T47D (cell line): Measurements from ENCODE around the gene GRK4.
A peak's percentile ranks its signal among the peaks of the same experiment; 100 is the strongest.
"Not testable (repeated sequence)": the region's sequence is repeated elsewhere in the genome, so short reads cannot be mapped to it uniquely, and the experiment has no call there.

Experiments
- DNase-seq, 2 experiments: peaks; one replicate each; pipeline versions ENCODE4 v3.0.0 to v3.0.0-alpha.2; 2011 to 2012; ENCODE audit warnings: low read depth in 1 of 2, low spot score in 1 of 2
- JUND ChIP-seq: IDR thresholded peaks from 2 replicates; pipeline ENCODE4 v1.6.1; 2012; ENCODE audit warnings: low read depth
- in situ Hi-C: cut with HindIII; loops from 2 replicates; pipeline ENCODE4 v1.10.0; 2016; ENCODE audit warnings: low sequenced_read_pairs, low pct_unique_long_range_greater_than_20kb

GRK4 gene

DNA sequence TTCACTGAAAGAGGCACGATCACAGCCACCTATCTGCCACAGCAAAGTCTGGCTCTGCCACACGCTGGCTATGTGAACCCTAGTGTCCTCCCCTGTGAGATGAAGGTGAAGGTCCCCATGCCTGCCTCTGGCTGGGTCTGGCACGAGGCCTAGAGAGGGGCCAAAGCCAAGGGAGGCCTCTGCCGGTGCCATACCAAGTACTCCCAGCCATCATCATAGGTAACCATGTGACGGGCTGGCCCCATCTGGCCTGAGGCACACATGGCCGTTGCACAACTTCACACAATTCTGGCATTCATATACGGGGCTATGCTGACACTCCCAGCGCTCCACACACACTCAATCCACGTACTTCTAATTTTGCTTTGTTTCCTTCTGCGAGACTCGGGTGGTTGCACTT is 15.4 kb upstream of the GRK4 start:
- TF ChIP-seq JUND: no peak
- no peak for DNase-seq
- in situ Hi-C loops: no loop called here

DNA sequence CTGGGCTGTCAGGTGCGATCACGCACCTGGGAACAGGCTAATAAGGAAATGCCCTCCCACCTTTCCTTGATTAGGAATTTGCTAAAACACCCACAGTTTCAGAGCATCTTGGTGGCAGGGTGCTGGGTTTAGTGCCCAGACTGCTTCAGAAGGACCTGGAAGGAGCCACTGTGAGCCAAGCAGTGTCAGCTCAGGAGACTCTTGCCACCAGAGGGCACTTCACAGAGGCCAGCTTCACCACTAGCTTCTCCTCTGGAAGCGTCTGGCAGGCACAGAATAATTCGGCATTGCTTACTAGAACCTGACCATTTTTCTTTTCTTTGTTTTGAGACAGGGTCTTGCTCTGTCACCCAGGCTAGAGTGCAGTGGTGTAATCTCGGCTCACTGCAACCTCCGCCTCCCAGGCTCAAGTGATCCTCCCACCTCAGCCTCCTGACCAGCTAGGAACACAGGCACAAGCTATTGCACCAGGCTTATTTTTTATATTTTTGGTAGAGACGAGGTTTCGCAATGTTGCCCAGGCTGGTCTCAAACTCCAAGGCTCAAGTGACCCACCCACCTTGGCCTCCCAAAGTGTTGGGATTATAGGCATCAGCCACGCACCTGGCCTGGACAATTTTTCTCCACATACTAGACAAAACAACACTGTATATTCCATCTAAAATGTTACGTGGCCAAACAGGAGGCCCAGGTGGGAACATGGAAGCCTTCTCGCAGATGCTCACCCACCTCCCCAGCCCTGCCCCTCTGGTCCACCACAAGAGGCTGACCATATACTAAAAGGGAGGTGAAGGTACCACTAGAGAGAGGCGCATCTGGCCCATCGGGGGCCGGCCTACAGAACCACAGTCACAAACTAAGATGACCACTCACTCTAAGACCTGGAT is 14.2 kb upstream of the GRK4 start:
- DNase-seq: peak; percentile 64 to 75
- in situ Hi-C loops: no loop called here
- TF ChIP-seq JUND: no peak

DNA sequence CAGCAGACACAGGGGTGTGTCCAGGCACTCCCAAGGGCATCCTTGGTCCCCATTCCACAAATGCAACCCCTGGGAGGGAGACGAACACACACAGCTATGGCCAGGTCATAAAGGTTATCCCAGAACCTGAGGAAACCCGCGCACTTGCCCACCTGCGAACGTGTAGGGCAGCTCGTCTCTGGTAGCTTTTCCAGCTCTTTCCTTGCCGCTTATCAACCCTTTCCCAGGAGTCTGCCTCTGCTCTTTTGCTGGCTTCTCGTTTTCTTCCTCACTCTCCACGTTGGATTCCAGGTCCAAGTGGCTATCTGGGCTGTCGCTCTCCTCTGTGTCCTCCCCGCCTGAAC is 13.6 kb upstream of the GRK4 start:
- TF ChIP-seq JUND: no peak
- in situ Hi-C loops: no loop called here
- no peak for DNase-seq

DNA sequence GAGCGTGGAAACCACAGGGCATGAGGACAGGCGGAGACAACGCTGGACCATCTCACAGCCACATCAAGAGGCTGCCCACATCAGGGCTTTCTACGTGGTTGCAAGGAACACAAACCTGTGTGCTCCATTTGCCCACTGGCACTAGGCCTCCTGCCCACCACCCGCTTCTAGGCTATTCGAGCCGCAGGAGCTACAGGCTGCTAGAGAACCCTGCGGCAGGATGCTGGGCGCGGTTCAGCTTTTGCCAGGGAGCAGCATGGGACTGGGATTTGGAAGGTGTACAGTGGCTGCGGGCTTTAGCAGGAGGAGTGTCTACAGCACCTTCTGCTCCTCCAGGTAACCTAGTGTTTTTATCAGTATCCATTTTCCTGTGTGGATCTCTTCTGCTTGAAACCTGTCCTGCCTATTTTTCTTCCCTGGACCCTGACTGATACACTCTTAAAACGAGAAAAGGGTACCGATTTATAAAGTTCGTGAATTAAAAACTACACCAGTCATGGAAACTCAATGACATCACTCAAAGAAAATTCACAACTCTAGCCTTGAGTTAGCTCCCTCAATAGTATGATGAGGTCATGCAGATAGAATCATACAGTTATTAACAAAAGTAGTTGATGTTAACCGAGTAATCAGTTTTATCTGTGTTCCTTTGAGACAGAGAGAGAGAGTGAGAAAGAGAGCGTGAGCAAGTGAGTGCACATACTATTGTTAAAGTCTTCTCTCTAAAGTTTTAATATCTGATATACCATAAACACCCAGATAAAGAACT is 13.0 kb upstream of the GRK4 start:
- TF ChIP-seq JUND: no peak
- in situ Hi-C loops: no loop called here
- DNase-seq: no peak

DNA sequence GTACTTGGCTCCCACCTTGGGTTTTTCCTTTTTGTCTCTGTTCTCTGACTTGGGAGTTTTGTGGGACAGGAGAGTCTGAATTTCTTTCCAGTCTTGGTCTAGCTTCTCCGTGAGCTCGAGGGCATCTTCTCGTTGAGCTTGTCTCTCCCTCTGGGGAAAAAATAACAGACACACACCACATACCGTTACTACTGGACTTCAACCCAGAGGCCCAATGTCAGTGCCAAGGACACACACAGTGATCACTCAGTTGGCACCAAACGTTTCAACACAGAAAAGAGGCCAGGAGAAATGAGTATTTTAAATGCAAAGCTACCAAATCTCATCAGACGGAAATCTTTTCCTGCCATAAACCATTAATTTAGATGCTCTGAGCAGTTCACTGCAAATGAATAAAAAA is 9.9 kb upstream of the GRK4 start:
- in situ Hi-C loops: no loop called here
- TF ChIP-seq JUND: no peak
- DNase-seq: no peak

DNA sequence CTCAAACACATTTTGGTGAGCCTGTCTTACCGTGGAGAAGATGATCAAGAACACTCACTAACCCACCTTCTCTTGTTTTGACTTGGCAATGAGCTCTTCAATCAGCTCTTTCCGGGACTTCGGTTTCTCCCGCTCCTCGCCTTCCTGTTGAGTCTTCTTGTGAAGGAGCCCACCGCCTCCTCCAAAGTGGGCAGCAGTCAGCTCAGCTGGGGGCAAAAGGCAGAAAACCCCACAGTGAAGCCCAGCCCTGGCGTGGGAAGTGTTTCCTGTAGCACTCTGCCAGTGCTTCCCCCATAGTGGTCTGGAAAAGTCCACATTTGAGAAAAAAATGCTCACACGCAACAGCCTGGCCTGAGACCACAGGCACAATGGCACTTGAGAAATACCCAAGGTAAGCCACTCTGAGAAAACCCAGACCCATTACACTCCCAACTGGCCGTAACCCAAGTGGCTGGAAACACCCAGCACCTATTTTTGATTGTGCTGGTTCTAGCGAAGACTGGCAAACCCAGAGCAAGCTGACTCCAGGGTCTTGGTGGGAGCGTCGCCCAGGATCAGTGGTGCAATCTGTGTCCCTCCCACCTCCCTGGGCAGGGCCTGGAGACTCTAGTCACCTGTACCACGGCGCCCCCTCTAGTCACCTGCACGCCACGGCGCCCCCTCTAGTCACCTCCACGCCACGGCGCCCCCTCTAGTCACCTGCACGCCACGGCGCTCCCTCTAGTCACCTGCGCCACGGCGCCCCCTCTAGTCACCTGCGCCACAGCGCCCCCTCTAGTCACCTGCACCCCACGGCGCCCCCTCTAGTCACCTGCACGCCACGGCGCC is 8.8 kb upstream of the GRK4 start:
- peak in 1 of 2 experiments; percentile 38 for DNase-seq
- in situ Hi-C loops: no loop called here
- TF ChIP-seq JUND: no peak

DNA sequence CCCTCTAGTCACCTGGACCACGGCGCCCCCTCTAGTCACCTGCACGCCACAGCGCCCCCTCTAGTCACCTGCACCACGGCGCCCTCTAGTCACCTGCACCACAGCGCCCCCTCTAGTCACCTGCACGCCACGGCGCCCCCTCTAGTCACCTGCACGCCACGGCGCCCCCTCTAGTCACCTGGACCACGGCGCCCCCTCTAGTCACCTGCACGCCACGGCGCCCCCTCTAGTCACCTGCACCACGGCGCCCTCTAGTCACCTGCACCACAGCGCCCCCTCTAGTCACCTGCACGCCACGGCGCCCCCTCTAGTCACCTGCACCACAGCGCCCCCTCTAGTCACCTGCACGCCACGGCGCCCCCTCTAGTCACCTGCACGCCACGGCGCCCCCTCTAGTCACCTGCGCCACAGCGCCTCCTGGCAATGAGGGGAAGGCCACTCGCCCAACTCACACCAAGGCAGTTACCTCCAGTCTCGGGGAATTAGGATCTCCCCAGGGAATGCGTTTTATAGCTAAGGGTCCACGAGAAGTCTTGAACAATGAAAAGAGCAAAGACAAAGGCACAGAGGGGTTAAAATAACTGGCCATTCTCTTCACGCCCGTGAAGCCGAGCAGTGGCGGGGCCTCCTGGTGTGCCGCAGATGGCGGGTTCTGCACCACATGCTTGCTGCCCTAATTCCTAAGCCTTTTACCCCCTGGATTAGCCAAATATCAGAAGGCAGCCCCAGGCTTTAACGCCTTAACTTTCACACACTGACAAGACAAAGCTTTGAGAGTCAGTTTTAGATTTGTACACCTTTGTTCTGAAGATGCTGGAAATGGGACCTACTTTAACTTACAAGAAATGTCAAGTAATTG is 8.0 kb upstream of the GRK4 start:
- DNase-seq, in situ Hi-C loops: not testable (repeated sequence)

DNA sequence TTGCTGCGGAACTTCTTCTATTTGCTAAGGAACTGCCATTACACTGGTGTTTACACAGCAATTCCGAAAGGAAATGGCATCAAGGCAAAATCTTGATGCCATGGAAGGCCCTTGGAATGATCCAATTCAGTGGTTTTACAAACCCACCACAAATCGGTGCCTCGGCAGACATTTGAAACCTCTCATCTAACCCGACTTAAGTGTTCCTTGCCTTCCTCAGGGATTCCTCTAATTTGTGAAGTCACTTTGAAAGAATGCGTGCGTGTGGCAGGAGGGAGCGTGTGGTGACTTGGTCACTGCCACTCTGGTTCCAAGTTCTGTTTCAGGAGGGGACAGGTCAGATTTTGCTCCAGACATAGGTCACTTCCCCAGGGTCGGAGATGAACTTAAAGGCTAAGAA is 4.9 kb upstream of the GRK4 start:
- TF ChIP-seq JUND: no peak
- DNase-seq: no peak
- in situ Hi-C loops: no loop called here

DNA sequence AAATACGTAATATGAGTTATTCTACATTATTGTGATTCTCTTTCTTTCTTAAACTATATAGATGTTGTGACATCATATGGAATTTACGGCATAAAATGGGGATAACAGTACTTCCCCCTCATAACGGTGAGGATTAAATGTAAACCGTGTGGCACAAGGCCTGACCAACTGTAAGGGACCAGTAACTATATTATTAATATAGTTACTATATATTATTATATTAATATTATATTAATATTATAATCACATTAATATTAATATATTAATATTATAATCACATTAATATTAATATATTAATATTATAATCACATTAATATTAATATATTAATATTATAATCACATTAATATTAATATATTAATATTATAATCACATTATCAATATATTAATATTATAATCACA is 2.9 kb upstream of the GRK4 start:
- DNase-seq, in situ Hi-C loops: not testable (repeated sequence)

DNA sequence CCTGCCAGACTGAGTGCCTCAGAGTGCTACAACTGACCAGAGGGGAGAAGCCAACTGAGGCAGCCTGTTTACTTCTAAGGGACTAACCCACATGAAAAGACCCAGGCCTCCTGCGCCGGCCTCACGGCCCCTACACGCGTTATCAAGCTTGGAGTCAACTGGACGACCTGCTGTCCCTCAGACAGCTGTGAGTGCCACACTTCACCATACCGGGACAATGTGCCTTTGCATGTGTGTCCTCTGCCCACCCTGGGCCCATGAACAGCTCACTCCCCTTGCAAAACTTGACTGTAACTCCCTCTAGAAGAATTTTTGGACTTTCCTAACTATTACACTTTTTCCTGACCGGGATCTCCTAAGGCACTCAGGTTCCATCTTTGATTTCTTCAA is 2.0 kb upstream of the GRK4 start:
- DNase-seq: no peak

DNA sequence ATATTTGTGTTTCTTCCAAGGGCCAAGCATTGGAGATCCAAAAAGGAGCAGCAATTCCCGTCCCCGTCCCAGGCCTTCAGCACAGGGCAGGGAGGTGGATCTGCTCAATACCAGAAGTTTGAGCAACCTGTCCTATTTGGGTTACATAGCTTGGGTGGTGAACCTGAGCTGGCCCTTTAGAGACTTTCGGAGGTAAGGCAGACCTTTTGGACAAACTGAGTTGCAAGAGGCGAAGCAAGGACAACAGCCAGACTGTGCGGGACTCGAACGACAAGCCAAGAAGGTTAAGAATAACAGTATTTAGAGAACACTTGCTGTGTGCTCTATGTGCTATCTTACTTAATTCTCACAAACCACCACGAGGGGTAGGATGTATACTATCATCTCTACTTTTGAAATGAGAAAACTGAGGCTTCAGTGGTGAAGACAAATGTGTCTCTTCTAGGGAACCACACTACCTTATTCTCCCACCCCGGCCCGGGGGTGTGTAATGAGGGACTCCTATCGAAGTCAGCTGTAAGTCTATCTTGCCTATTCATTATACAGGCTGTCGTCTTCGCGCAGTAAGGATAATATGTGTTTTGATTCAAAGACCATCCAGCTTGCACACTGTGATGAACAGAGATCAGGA is 1.4 kb upstream of the GRK4 start:
- TF ChIP-seq JUND: no peak

More for the DNA sequence above, 2.0 kb upstream of the GRK4 start:
- in situ Hi-C loops: no loop called here
- TF ChIP-seq JUND: no peak

More for the DNA sequence above, 1.4 kb upstream of the GRK4 start:
- in situ Hi-C loops: no loop called here
- DNase-seq: no peak
